NCI-H1930 (cell line): Measurements from ENCODE around the gene GP1BA.
A peak's percentile ranks its signal among the peaks of the same experiment; 100 is the strongest.

Experiments
- DNase-seq, 2 experiments: peaks; one replicate each; lab custom pipeline; 2025; lab: John Stamatoyannopoulos, UW

The GP1BA gene

GRCh38 chr17:4931963-4932362 is at the start of gene GP1BA:
Gene GP1BA, plus strand, starts transcription at chr17:4932277. Its CDS starts 328 bp downstream, at chr17:4932605.
- DNase-seq, result no peak

- no peak for DNase-seq
Measured at GRCh38 chr17:4884489-4884888, 47.6 kb upstream of the GP1BA start.

- no peak for DNase-seq
Measured at GRCh38 chr17:4886830-4887229, 45.2 kb upstream of the GP1BA start.

GRCh38 chr17:4887581-4887980 is 44.5 kb upstream of the GP1BA start:
- DNase-seq, result no peak

GRCh38 chr17:4891411-4892410 is 40.4 kb upstream of the GP1BA start:
- DNase-seq, result no peak

- no peak for DNase-seq
Measured at GRCh38 chr17:4892499-4893221, 39.4 kb upstream of the GP1BA start.

- DNase-seq, result no peak
Measured at GRCh38 chr17:4893272-4893671, 38.8 kb upstream of the GP1BA start.

GRCh38 chr17:4893721-4894560 is 38.1 kb upstream of the GP1BA start:
- DNase-seq, result no peak

GRCh38 chr17:4895121-4895520 is 37.0 kb upstream of the GP1BA start:
- DNase-seq, result no peak

GRCh38 chr17:4895657-4896331 is 36.3 kb upstream of the GP1BA start:
- DNase-seq, result no peak

- DNase-seq, result no peak
Measured at GRCh38 chr17:4896332-4897197, 35.5 kb upstream of the GP1BA start.

- no peak for DNase-seq
Measured at GRCh38 chr17:4897198-4897687, 34.8 kb upstream of the GP1BA start.

GRCh38 chr17:4897785-4898184 is 34.3 kb upstream of the GP1BA start:
- no peak for DNase-seq

- DNase-seq, result no peak
Measured at GRCh38 chr17:4898351-4898750, 33.7 kb upstream of the GP1BA start.

GRCh38 chr17:4898927-4899326 is 33.1 kb upstream of the GP1BA start:
- no peak for DNase-seq

- DNase-seq, result peak; percentile 79 to 86
Measured at GRCh38 chr17:4899341-4900230, 32.5 kb upstream of the GP1BA start, which contains the start of gene C17orf107. Gene C17orf107, plus strand, starts transcription at chr17:4899536. Its CDS starts 227 bp downstream, at chr17:4899763.

GRCh38 chr17:4900231-4901107 is 31.6 kb upstream of the GP1BA start:
- peak; percentile 50 to 55 for DNase-seq

GRCh38 chr17:4901108-4901647 is 30.9 kb upstream of the GP1BA start:
- no peak for DNase-seq
